GM19467 (cell line): ENCODE data around the gene GSDME.
"Not testable (repeated sequence)": the region's sequence is repeated elsewhere in the genome, so short reads cannot be mapped to it uniquely, and the experiment has no call there.

Source experiments
- ATAC-seq: cut with Tn5 transposase; IDR thresholded peaks from one replicate; pipeline ENCODE4 v1.9.1; 2021; ENCODE audit warnings: mild to moderate bottlenecking, moderate library complexity; ENCODE audit not compliant: unreplicated experiment

Gene GSDME

DNA sequence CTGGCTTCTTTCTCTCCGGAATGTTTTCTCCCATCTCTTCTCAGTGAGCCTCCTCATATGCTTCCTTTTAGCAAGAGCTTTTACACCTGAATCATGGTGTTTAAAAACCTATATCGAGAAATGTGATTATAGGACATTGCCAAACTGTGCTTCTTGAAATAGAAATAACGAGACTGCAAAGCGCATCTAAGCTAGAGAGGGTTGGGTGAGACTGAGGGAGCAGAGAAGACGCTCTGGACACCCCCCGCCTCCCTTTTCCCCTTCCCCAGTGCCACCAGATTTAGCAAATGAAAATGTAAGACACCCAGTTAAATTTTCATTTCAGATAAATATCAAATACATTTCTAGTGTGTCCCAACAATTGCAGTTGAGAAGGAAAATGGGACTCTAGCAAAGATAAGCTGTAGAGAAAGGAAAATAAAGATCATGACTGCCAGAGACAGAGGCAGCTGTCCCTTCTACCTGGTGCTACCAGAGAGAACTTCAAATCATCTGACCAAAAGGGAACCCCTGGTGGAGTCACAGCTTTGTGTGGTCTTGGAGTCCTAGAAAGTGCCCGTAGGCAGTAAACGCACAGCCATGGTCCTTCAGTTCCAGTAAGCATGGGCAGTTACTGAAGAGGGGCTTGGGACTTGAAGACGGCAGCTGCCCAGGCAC is 14.6 kb downstream of the GSDME start:
- ATAC-seq: no peak

DNA sequence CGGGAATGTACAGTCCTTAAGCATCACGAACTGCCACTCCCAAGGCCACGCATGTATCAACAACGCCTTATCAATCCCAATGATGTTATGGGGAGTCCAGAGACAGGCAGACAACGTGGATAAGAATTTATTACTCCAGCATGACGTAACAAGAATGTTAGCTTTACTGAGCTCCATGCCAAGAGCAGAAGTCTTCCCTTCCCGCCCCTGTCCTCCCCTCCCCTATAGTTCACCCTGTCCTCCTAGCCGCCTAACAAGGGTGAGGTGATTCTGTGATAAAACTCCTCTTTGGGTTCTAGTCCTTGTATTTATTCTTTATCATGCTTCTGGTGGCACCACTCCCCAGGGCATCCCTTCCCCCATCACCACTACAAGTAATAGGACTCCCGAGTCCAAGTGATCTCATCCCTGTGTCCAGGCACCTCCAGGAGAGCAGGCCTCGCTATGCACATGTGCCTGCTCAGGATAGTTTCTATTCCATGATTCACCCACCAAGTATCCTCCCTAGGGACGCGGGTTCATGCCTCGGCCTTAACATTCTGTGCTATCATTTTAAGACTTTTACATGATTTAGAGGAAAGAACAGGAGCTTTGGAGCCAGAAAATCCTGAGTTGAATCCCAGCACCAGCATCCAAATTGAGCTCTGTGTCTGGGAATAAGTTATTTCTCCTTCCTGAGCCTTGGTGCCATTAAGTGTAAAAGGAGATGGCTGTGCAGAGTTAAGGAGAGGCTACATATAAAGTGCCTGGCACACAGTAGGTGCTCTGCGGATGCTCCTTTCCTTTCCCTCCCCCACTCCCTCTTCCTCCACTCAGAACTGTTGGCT is 15.4 kb downstream of the GSDME start:
- ATAC-seq: no peak

DNA sequence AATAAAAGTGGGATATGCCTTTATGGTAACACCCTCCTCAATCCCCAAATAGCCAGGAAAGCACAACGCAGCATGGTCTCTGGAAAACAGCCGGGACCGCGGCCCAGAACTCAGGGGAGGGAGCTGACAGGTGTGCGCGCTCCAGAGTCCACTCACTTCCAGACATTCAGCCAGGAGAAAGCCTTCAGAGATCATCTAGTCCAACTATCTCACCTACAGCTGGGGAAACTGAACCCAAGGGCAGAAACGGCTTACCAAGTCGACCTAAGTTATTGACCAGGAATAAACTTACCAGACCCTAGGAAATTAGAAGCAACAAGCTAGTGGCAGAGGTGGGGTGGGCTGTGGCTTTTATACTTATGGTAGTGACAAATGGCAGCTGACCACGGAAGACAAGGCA is 16.4 kb downstream of the GSDME start:
- ATAC-seq: no peak

DNA sequence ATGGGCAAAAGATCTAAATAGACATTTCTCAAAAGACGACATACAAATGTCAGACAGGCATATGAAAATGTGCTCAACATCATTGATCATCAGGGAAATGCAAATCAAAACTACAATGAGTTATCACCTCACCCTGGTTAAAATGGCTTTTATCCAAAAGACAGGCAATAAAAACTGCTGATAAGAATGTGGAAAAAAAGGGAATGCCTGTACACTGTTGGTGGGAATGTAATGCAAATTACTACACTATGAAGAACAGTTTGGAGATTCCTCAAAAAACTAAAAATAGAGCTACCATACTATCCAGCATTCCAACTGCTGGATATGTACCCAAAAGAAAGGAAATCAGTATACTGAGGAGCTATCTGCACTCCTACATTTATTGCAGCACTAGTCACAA is 18.0 kb downstream of the GSDME start:
- ATAC-seq: no peak

DNA sequence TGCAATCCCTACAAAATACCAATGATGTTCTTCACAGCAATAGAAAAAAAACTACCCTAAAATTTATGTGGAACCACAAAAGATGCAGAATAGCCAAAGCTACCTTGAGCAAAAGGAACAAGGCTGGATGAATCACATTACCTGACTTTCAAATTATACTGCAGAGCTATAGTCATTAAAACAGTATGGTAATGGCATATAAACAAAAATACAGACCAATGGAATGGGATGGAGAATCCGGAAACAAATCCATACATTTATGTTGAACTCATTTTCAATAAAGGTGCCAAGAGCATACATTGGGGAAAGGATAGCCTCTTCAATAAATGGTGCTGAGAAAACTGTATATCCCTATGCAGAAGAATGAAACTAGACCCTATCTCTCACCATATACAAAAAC is 18.7 kb downstream of the GSDME start:
- ATAC-seq: no peak

DNA sequence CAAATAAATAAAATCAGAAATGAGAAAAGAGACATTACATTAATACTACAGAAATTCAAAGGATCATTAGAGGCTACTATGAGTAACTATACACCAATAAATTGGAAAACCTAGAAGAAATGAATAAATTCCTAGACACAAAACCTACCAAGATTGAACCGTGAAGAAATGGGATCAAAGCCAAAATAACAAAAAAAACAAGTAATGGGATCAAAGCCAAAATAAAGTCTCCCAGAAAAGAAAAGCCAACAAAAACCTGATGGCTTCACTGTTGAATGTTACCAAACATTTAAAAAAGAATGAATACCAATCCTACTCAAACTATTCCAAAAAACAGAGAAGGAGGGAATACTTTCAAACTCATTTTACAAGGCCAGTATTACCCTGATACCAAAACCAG is 20.0 kb downstream of the GSDME start:
- no peak for ATAC-seq

DNA sequence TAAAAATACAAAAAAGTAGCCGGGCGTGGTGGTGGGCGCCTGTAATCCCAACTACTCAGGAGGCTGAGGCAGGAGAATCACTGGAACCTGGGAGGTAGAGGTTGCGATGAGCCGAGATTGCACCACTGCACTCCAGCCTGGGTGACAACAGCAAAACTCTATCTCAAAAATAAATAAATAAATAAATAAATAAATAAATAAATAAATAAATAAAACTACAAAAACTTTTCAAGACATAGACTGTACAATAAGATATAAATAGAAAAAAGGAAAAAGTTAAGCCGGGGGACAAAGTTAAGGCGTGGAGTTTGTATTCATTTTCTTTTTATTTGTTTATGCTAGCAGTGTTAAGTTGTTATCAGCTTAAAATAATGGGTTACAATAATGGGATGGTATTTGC is 21.7 kb downstream of the GSDME start:
- not testable (repeated sequence) for ATAC-seq

DNA sequence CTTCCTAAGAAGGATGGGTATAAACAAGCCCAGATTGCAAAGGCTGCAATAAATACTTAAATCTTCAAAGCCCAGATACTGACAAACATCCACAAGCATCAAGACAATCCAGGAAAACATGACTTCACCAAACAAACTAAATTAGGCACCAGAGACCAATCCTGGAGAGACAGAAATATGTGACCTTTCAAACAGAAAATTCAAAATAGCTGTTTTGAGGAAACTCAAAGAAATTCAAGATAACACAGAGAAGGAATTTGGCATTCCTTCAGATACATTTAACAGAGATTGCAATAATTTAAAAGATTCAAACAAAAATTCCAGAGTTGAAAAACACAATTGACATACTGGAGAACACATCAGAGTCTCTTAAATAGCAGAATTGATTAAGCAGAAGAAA is 23.0 kb downstream of the GSDME start:
- no peak for ATAC-seq

DNA sequence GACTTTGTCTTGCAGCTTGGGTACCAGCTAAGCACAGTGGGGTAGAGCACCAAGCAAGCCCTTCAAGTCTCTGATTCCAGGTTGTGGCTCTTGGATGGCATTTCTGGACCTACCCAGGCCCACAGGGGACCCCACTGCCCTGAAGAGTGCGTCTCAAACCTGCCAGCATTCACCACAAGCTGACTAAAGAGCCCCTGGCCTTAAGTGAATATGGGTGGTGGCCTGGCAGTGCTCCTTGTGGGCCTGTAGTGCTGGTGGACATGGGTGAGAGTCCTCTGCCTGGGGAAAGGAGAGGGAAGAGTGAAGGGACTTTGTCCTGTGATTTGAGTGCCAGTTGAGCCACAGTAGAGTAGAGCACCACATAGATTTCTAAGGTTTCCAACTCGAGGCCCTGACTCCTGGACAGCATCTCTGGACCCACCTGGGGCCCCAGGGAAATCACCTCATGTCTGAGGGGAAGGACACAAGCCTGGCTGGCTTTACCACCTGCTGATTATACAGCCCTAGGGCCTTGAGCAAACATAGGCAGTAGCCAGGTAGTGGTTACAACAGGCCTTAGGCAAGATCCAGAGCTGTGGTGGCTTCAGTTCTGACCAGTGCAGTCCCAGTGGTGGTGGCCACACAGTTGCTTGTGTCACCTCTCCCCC is 23.7 kb downstream of the GSDME start:
- no peak for ATAC-seq

DNA sequence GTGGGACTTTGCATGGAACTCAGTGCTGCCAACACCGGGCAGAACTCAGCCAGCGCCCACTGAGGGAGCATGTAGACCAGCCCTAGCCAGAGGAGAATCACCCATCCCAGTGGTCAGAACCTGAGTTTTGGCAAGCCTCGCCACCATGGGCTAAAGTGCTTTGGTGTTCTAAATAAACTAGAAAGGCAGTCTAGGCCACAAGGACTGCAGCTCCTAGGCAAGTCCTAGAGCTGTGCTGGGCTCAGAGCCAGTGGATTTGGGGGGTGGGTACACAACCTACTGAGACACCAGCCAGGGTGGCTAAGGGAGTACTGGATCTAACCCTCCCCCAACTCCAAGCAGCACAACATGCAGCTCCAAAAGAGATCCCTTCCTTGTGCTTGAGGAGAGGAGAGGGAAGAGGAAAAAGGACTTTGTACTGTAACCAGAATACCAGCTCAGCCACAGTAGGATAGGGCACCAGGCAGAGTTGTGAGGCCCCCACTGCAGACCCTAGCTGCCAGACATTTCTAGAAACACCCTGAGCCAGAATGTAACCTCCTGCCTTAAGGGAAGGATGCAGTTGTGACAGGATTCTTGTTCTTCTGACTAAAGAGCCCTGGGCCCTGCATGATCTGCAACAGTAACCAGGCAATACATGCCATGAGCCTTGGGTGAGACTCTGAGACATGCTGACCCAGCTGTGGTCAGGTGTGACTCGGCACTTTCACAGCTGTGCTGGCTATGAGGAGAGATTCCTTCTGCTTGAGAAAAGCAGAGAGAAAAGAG is 24.4 kb downstream of the GSDME start:
- no peak for ATAC-seq

DNA sequence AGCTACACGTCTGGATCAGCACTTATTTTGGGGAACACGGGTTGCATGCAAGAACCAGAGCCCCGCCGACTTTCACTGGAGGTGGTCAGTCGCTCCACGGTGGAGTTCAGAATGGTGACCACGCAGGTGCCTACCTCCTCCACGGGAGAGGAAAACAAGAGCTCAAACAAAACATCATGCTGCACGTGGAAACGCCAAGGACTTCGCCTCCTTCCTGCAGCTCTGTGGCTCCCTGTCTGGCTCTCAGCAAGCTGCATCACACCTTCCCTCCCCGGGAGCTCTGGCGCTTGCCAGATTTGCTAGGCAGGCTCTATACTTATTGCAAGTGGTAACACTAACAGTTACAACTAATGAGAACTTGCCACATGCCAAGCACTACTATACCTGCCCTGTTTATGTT is 26.0 kb downstream of the GSDME start:
- no peak for ATAC-seq

DNA sequence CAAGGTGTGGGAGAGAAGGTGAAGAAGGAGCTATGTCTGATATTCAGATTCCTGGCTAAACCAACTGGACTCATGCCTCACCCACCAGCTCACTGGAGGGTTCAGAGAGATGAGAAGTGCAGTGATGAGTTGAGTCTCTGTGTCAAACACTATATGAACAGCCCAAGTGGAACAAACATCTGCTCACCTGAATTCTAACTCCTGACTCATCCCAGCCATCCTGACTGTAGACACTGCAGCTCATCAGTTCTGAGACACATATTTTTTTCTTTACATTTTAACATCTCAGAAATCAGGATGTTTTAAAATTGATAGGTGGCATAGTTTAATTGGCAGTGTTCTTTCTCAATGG is 27.3 kb downstream of the GSDME start:
- no peak for ATAC-seq

DNA sequence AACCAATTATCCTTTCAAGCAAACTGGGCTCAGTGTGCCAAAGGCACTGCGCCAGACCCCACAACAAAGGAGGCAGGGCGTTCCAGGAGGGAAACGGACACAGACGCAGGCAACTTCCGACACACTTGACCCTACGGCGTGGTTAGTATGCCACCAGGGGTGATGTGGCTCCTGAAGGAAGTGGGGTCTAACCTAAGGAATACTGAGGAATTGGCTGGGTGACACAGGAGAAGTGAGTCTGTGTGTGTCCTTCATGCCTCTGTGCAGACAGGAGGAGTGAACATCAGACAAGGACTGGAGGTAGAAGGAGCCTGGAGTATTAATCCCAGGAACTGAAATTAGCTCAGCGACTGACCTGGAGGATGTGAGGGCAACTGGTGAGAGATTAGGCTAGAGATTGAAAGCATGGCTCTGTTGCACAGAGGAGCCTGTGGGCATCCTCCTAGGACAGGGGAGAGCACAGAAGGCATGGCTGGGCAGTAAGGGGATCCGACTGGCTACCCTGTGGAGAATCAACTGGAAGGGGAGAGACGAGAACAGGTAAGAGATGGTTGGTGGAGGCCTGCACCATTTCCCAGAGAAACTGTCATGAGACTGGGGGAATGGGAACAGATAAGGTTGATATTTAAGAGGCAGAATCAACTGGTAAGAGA is 27.8 kb downstream of the GSDME start:
- no peak for ATAC-seq

DNA sequence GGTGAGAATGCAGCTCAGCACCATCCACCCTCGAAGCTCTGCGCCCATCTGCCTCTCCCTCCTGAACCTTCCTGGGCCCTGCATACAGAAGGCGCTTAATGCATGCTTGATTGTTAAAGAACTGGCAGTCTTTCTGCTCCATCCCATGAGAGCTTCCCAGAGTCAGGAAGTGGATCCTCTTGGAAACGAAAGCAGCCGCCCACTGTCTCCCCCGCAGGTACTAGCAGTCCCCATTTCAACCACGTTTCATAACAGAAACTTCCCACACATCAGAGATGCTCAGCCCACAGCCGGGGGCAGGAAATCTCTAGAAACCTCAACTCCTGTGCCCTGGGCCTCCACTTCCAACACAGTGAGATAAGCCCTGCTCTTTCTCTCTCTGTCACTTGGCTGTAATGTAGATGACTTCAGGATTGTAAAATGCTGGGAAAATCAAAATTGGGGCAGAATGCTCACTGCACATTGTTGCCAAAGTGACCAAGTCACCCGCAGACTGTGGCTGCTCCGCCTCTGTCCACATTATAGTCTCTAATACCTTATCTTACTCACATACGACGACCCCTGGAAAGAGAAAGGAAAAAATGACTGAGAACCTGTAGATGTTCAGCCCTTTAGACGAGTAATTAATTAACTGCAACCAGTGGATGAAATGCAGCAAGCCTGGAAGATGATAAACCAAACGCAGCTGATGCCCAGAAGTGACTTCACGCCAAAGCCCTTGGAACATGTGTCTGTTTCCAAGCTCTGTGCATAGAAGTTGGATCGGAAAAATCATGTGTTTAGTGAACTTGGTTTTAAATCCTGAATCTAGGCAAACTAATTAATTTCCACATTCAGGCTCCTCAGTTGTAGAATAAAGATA is 28.5 kb downstream of the GSDME start:
- no peak for ATAC-seq

DNA sequence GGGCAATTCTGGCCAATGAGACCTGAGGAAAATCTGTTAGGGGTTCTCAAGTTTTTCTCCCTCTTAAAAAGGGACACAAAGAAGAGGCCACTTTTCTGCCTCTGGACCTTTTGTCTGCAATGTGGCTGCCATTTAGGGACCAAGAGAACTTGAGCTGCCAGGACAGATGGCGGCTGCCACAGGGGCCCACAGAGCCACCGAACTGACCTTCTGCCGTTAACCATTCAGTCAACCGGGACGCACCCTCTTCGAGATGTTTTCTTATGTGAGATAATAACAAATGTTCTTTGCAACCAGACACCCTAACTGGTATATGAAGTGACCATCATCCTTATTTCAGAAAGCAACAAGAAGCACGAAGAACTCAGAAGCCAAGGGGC is 29.2 kb downstream of the GSDME start:
- no peak for ATAC-seq

DNA sequence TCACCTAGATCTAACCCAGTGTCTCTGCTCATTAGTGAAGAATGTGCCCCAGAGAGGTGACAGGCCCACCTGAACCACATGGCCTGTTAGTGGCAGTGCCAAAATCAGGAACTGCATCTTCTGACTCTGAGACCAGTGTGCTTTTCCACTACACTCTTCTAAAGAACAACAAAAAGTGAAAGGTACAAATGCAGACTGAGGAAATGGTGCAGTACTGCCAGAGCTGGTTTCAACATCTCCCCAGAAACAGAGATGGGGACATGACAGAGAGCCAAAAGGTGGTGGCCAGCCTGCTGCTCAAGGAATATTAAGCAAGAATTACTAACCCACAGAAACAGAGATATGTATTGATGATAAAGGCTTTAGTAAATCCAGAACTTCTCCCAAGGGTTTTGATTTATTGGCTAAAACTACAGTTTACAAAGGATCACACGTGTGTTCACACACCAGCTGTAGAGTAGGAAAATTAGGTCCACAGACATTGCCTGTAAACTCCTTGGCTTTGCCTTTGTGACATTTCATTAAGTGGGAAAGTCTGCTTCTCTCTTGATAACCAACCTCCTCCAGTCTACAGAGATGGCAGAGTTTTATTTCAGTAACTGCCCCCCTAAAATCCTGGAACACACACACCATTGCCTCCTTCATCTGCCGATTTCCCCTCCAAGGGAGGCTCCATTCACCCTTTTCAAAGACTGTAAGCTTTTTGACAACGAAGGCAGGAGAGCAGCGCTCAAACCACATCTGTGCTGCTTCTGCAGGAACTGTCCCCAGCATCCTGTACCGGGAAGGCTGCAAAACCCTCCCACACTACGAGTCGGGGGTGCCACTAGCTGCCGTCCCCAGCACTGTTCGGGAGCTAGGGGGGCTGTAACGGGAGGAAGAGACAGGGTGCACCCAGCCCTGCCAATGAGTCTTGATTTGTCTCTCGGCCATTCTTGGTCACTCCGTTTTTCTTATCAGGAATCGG is 29.8 kb downstream of the GSDME start:
- peak; percentile 57 for ATAC-seq

DNA sequence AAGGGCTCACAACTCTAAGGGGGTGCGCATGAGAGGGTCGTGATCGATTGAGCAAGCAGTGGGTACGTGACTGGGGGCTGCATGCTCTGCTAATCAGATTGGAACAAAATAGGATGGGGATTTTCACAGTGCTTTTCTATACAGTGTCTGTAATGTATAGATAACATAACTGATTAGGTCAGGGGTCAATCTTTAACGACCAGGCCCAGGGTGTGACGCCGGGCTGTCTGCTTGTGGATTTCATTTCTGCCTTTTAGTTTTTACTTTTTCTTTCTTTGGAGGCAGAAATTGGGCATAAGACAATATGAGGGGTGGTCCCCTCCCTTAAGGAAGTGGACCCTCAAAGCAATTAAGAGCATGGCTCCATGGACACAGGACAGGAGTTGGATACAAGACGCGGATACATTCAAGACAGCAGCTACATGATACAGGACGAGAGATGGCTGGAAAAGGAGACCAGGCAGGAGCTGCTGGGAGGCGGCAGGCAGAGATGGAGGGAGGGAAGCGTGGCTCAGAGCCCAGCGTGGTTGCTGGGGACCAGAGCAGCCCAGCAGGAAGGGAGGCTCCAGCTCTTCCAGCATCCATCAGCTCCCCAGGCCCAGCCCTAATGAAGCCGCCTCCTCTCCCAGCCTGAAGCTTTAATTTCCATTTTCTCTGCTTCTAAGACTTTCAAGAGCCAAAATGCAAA is 31.6 kb downstream of the GSDME start:
- ATAC-seq: no peak

DNA sequence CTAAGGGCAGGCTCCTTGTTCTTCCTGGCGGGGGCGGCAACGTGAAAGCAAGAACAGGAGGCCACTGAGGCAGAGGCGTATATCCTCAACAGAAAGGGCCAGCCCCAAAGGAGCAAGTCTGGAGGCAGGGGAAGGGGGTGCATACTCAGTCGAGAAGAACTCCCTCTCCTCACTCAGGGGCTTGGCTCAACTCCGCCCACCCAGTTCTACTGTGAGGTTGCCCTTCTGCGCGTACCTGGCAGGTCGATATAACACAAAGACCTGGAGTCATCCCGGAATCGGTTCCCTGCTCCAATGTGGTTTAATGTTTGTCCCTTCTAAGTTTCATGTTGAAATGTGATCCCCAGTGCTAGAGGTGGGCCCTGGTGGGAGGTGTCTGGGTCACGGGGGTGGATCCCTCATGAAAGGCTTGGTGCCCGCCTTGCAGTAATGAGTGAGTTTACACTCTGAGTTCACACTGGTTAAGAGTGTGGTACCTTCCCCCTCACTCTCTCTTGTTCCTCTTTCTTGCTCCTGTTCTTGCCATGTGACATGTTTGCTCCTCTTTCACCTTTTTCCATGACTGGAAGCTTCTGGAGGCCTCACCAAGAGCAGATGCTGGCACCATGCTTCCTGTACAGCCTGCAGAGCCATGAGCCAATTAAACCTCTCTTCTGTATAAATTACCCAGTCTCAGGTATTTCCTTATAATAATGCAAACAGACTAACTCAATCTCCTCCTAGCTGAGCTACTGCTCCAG is 32.6 kb downstream of the GSDME start:
- no peak for ATAC-seq
